ENCODE results near the gene TBC1D2.

Gene TBC1D2

GRCh38 chr9:98242426-98242825, 13.0 kb downstream of the TBC1D2 start:
- no peak for TF ChIP-seq CTCF (IDR thresholded peaks at IDR 0.05; ENCODE audit: low read depth, low read length, missing control alignments)
- DNase-seq (ENCODE audit: extremely low read depth, low read depth), result no peak

GRCh38 chr9:98241357-98242300, 13.8 kb downstream of the TBC1D2 start:
- TF ChIP-seq CTCF (IDR thresholded peaks at IDR 0.05; ENCODE audit: low read depth, low read length, missing control alignments), result peak; percentile 28

More at GRCh38 chr9:98242426-98242825, 13.0 kb downstream of the TBC1D2 start:
- H3K4me3 ChIP-seq (replicated peaks; ENCODE audit: low read depth, low read length), result no peak overlapping the region

GRCh38 chr9:98240475-98240874, 15.0 kb downstream of the TBC1D2 start:
- DNase-seq (ENCODE audit: extremely low read depth, low read depth), result no peak
- TF ChIP-seq CTCF (IDR thresholded peaks at IDR 0.05; ENCODE audit: low read depth, low read length, missing control alignments), result no peak
- no peak overlapping the region for H3K4me3 ChIP-seq (replicated peaks; ENCODE audit: low read depth, low read length)

More at GRCh38 chr9:98241357-98242300, 13.8 kb downstream of the TBC1D2 start:
- H3K4me3 ChIP-seq (replicated peaks; ENCODE audit: low read depth, low read length), result no peak overlapping the region
- DNase-seq (ENCODE audit: extremely low read depth, low read depth), result no peak

- DNase-seq (ENCODE audit: extremely low read depth, low read depth), result no peak
- no peak overlapping the region for H3K4me3 ChIP-seq (replicated peaks; ENCODE audit: low read depth, low read length)
- TF ChIP-seq CTCF (IDR thresholded peaks at IDR 0.05; ENCODE audit: low read depth, low read length, missing control alignments), result no peak
Measured at GRCh38 chr9:98236901-98237487, 18.5 kb downstream of the TBC1D2 start.

GRCh38 chr9:98235126-98235525, 20.3 kb downstream of the TBC1D2 start:
- no peak for DNase-seq (ENCODE audit: extremely low read depth, low read depth)
- no peak overlapping the region for H3K4me3 ChIP-seq (replicated peaks; ENCODE audit: low read depth, low read length)
- TF ChIP-seq CTCF (IDR thresholded peaks at IDR 0.05; ENCODE audit: low read depth, low read length, missing control alignments), result no peak

- H3K4me3 ChIP-seq (replicated peaks; ENCODE audit: low read depth, low read length), result no peak overlapping the region
- DNase-seq (ENCODE audit: extremely low read depth, low read depth), result no peak
- TF ChIP-seq CTCF (IDR thresholded peaks at IDR 0.05; ENCODE audit: low read depth, low read length, missing control alignments), result no peak
Measured at GRCh38 chr9:98234245-98234825, 21.1 kb downstream of the TBC1D2 start.

Data from HFF-Myc (cell line).